WERI-Rb-1 (cell line): Measurements from ENCODE around the gene PFKP.

Experiments
- DNase-seq: peaks from one replicate; pipeline ENCODE4 v3.0.0-alpha.2; 2020
- H3K27ac ChIP-seq: fragments of 250-450 bp; sonication (Bioruptor Pico); 2 replicates; pipeline ENCODE4 v1.5.1; 2020; ENCODE audit warnings: mild to moderate bottlenecking, moderate library complexity
- H3K27me3 ChIP-seq: fragments of 250-450 bp; sonication (Bioruptor Pico); 2 replicates; pipeline ENCODE4 v1.5.1; 2021; ENCODE audit warnings: mild to moderate bottlenecking, low read depth, moderate library complexity; ENCODE audit not compliant: insufficient read depth, severe bottlenecking
- H3K36me3 ChIP-seq: fragments of 250-450 bp; sonication (Bioruptor Pico); 2 replicates; pipeline ENCODE4 v1.5.1; 2020; ENCODE audit warnings: mild to moderate bottlenecking, moderate library complexity
- H3K4me3 ChIP-seq: 2 replicates; pipeline ENCODE4 v1.5.1; 2011; ENCODE audit warnings: low read depth, mild to moderate bottlenecking, control low read depth, low read length
- H3K9me3 ChIP-seq: fragments of 250-450 bp; sonication (Bioruptor Pico); 2 replicates; pipeline ENCODE4 v1.5.1; 2021; ENCODE audit warnings: mild to moderate bottlenecking, moderate library complexity; ENCODE audit not compliant: severe bottlenecking
- CTCF ChIP-seq: IDR thresholded peaks from 2 replicates; pipeline ENCODE4 v1.5.1; 2011; ENCODE audit warnings: low read depth, mild to moderate bottlenecking, control low read depth, inconsistent platforms, low read length

Gene PFKP

GRCh38 chr10:3034616-3035015 lies 32.7 kb upstream of the PFKP start:
- Histone ChIP-seq H3K4me3 (no peak overlapping the region), H3K27ac (no peak overlapping the region), H3K9me3 (no peaks in the 10 kb centered on the region), H3K27me3 (no peaks in the 10 kb centered on the region), H3K36me3 (no peaks in the 10 kb centered on the region)
- TF ChIP-seq CTCF = no peak
- DNase-seq = no peak

DNA sequence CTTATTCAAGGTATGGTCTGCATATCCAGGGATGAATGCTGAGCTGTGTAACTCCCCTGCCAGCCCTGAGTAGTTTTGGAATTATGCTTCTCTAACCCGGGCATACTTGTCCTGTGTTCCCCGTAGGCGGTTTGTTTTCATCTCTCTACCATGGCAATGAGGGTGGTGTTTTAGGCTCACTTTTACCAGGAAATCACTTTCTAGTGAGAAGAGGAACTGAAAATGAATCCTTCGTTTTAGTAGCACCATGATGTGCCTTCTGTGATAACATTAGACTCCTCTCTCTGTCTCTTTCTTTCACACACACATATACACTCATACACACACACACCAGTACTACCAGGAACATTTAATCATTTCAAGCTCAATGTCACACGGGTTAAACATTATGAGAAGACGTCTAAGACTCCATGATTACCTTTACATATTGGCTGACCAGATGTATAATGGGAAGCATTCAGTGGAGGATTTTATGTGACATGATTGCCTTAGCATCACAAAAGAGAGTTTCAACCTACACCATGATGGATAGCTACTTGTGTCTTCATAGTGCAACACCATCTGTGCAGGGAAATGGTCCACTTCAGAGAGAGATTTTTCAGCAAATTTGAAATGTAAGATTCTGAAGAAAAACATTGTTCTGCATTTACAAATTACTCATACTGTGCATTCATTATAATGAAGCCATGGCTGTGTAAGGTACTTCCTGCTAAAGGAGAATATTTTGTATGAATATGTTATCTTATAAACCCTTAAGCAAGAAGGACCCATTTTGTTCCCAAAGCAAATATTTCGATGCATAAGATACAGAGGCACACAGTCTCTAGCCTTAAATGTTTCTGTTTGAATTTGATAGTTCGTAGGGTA lies 31.0 kb upstream of the PFKP start:
- H3K27me3 ChIP-seq = no peaks in the 10 kb centered on the region
- no peak for DNase-seq

GRCh38 chr10:3037182-3037581 lies 30.2 kb upstream of the PFKP start:
- Histone ChIP-seq H3K4me3 (no peak overlapping the region), H3K9me3 (no peaks in the 10 kb centered on the region), H3K36me3 (no peaks in the 10 kb centered on the region), H3K27me3 (no peaks in the 10 kb centered on the region), H3K27ac (no peak overlapping the region)
- TF ChIP-seq CTCF = no peak
- DNase-seq = no peak

More for the DNA sequence above, 31.0 kb upstream of the PFKP start:
- no peaks in the 10 kb centered on the region for H3K36me3 ChIP-seq
- H3K4me3 ChIP-seq = no peak overlapping the region
- no peak overlapping the region for H3K27ac ChIP-seq
- TF ChIP-seq CTCF = no peak
- H3K9me3 ChIP-seq = no peaks in the 10 kb centered on the region

GRCh38 chr10:3040069-3040468 lies 27.3 kb upstream of the PFKP start:
- no peak for DNase-seq
- Histone ChIP-seq H3K4me3 (no peak overlapping the region), H3K36me3 (no peaks in the 10 kb centered on the region), H3K9me3 (no peaks in the 10 kb centered on the region), H3K27ac (no peak overlapping the region), H3K27me3 (no peaks in the 10 kb centered on the region)
- TF ChIP-seq CTCF = no peak

GRCh38 chr10:3042589-3042988 lies 24.8 kb upstream of the PFKP start:
- Histone ChIP-seq H3K36me3 (no peaks in the 10 kb centered on the region), H3K4me3 (no peak overlapping the region), H3K9me3 (no peaks in the 10 kb centered on the region), H3K27me3 (no peaks in the 10 kb centered on the region), H3K27ac (no peak overlapping the region)
- TF ChIP-seq CTCF = no peak
- no peak for DNase-seq
